GM23338 (cell line): ENCODE measurements around the gene MAGI1. TPM values are rescaled to one million over a fixed set of nuclear protein-coding genes. Genes with fewer than 3 reads are reported as not detected.
A peak's percentile ranks its signal among the peaks of the same experiment; 100 is the strongest.

ENCODE experiments used
- ATAC-seq: fragments of 200-7000 bp; cut with Tn5 transposase; 3 replicates; pipeline ENCODE4 v1.9.1; 2020
- DNase-seq: peaks from one replicate; pipeline ENCODE4 v3.0.0-alpha.2; 2015; ENCODE audit warnings: low spot score
- H2AFZ ChIP-seq: fragments of 200-600 bp; sonication (generic); 2 replicates; pipeline ENCODE4 v1.8.0; 2016; ENCODE audit warnings: antibody characterized with exemption, mild to moderate bottlenecking, moderate library complexity
- H3F3A ChIP-seq: fragments of 200-600 bp; sonication (generic); replicated peaks from 2 replicates; pipeline ENCODE4 v1.8.0; 2017; ENCODE audit warnings: antibody characterized with exemption, mixed run types, low read depth
- H3K27ac ChIP-seq: fragments of 200-600 bp; sonication (generic); 2 replicates; pipeline ENCODE4 v1.6.1; 2016; ENCODE audit warnings: low read depth
- H3K27me3 ChIP-seq: fragments of 200-600 bp; sonication (generic); 2 replicates; pipeline ENCODE4 v1.8.0; 2016; ENCODE audit warnings: mild to moderate bottlenecking, mixed run types, moderate library complexity; ENCODE audit not compliant: insufficient read depth
- H3K36me3 ChIP-seq: fragments of 200-600 bp; sonication (generic); 2 replicates; pipeline ENCODE4 v1.8.0; 2016; ENCODE audit warnings: mild to moderate bottlenecking; ENCODE audit not compliant: insufficient read depth
- H3K4me1 ChIP-seq: fragments of 200-600 bp; sonication (generic); 2 replicates; pipeline ENCODE4 v1.8.0; 2016; ENCODE audit warnings: mild to moderate bottlenecking, moderate library complexity; ENCODE audit not compliant: insufficient read depth
- H3K4me2 ChIP-seq: fragments of 200-600 bp; sonication (generic); 2 replicates; pipeline ENCODE4 v1.7.1; 2017; ENCODE audit warnings: mixed run types
- H3K4me3 ChIP-seq: fragments of 200-600 bp; sonication (generic); 2 replicates; pipeline ENCODE4 v1.6.1; 2016; ENCODE audit warnings: mixed run types
- H3K79me2 ChIP-seq: fragments of 200-600 bp; sonication (generic); replicated peaks from 2 replicates; pipeline ENCODE4 v1.8.0; 2017; ENCODE audit warnings: mild to moderate bottlenecking; ENCODE audit not compliant: insufficient read depth
- H3K9me2 ChIP-seq: fragments of 200-600 bp; sonication (generic); 2 replicates; pipeline ENCODE4 v1.8.0; 2017; ENCODE audit not compliant: insufficient read depth
- H4K20me1 ChIP-seq: fragments of 200-600 bp; sonication (generic); replicated peaks from 2 replicates; pipeline ENCODE4 v1.8.0; 2017; ENCODE audit warnings: mild to moderate bottlenecking; ENCODE audit not compliant: insufficient read depth
- H3K27ac Mint-ChIP-seq: 2 replicates; pipeline ENCODE4 v1.8.0; 2020; ENCODE audit warnings: inconsistent platforms, mild to moderate bottlenecking, moderate library complexity, mixed read lengths
- H3K27me3 Mint-ChIP-seq: 3 replicates; pipeline ENCODE4 v1.8.0; 2022; ENCODE audit warnings: low read depth, mild to moderate bottlenecking, moderate library complexity, mixed read lengths, inconsistent platforms; ENCODE audit not compliant: insufficient read depth, poor library complexity
- H3K36me3 Mint-ChIP-seq: 3 replicates; pipeline ENCODE4 v1.8.0; 2021; ENCODE audit warnings: low read depth, mild to moderate bottlenecking, inconsistent platforms, moderate library complexity, mixed read lengths
- H3K4me1 Mint-ChIP-seq: 3 replicates; pipeline ENCODE4 v1.8.0; 2020; ENCODE audit warnings: mild to moderate bottlenecking, inconsistent platforms, mixed read lengths
- H3K4me3 Mint-ChIP-seq: 3 replicates; pipeline ENCODE4 v1.8.0; 2021; ENCODE audit warnings: moderate library complexity, mild to moderate bottlenecking, inconsistent platforms, mixed read lengths
- H3K9me3 Mint-ChIP-seq: 3 replicates; pipeline ENCODE4 v1.8.0; 2020; ENCODE audit warnings: moderate library complexity, mild to moderate bottlenecking, inconsistent platforms, mixed read lengths
- CREB1 ChIP-seq: fragments of 250-450 bp; sonication (Bioruptor Pico); IDR thresholded peaks from 2 replicates; pipeline ENCODE4 v1.5.0; 2020; ENCODE audit warnings: low read depth, mild to moderate bottlenecking, moderate library complexity
- EZH2 ChIP-seq: fragments of 200-600 bp; sonication (generic); IDR thresholded peaks from one replicate; pipeline ENCODE4 v1.8.0; 2017; ENCODE audit warnings: antibody characterized with exemption, mild to moderate bottlenecking, low read depth; ENCODE audit not compliant: unreplicated experiment
- EZH2phosphoT487 ChIP-seq: fragments of 200-600 bp; sonication (generic); IDR thresholded peaks from one replicate; pipeline ENCODE4 v1.8.1; 2018; ENCODE audit warnings: antibody characterized with exemption; ENCODE audit not compliant: unreplicated experiment
- JUNB ChIP-seq: IDR thresholded peaks from one replicate; pipeline ENCODE4 v1.6.1; 2016; ENCODE audit warnings: antibody characterized with exemption; ENCODE audit not compliant: unreplicated experiment
- NANOG ChIP-seq: IDR thresholded peaks from 2 replicates; pipeline ENCODE4 v1.6.1; 2016; ENCODE audit warnings: antibody characterized with exemption, borderline replicate concordance
- POLR2AphosphoS5 ChIP-seq: IDR thresholded peaks from 2 replicates; pipeline ENCODE4 v1.6.1; 2016; ENCODE audit warnings: antibody characterized with exemption, low read depth
- REST ChIP-seq: IDR thresholded peaks from one replicate; pipeline ENCODE4 v1.6.1; 2018; ENCODE audit warnings: antibody characterized with exemption; ENCODE audit not compliant: unreplicated experiment
- STAT1 ChIP-seq: IDR thresholded peaks from one replicate; pipeline ENCODE4 v1.6.1; 2016; ENCODE audit warnings: antibody characterized with exemption; ENCODE audit not compliant: unreplicated experiment
- ZNF114 ChIP-seq: fragments of 250-450 bp; sonication (Bioruptor Pico); IDR thresholded peaks from 2 replicates; pipeline ENCODE4 v1.5.0; 2020; ENCODE audit warnings: mild to moderate bottlenecking, moderate library complexity
- ZNF331 ChIP-seq: fragments of 250-450 bp; sonication (Bioruptor Pico); IDR thresholded peaks from 2 replicates; pipeline ENCODE4 v1.5.0; 2020; ENCODE audit warnings: low read depth, mild to moderate bottlenecking, moderate library complexity
- polyA plus RNA-seq: library from polyadenylated mRNA; unstranded; fragments of >200 nt; fragmentation: Nextera tagmentation; extraction: Ambion mirVana; gene quantifications from 2 replicates; pipeline ENCODE4 v1.2.1, GENCODE V29; 2016
- total RNA-seq: library from RNA; depleted of rRNA; stranded (reverse); fragments of >200 nt; shearing (Covaris generic); gene quantifications from 2 replicates; pipeline ENCODE4 v1.2.3, GENCODE V29; 2014
- TF ChIP-seq, protein P1 (sequence below): fragments of 250-450 bp; sonication (Bioruptor Pico); IDR thresholded peaks from 2 replicates; pipeline ENCODE4 v1.5.0; 2020; ENCODE audit warnings: mild to moderate bottlenecking, moderate library complexity
- TF ChIP-seq, protein P2 (sequence below), 2 experiments: fragments of 200-600 bp in 1 of 2; sonication (generic) in 1 of 2; conservative IDR thresholded peaks; 2 replicates each; pipeline versions ENCODE4 v1.5.1 to v1.6.1; 2016 to 2017; ENCODE audit warnings: antibody characterized with exemption in 2 of 2, low read depth in 2 of 2, mild to moderate bottlenecking in 2 of 2, moderate library complexity in 1 of 2

Gene MAGI1
- total and polyA plus RNA-seq, 2 experiments from 2014 or later, result 27.4 to 71.2 TPM

GRCh38 chr3:65444447-65444815 is 594.3 kb downstream of the MAGI1 start:
- Mint-ChIP-seq H3K9me3 (no peaks in the 10 kb centered on the region), H3K36me3 (peaks cover 2% of the 10 kb centered on the region; the same call in 1 of the 3 replicates), H3K4me3 (no peak overlapping the region), H3K27me3 (no peaks in the 10 kb centered on the region), H3K4me1 (peaks cover 21% of the 10 kb centered on the region), H3K27ac (no peak overlapping the region)
- Histone ChIP-seq H3K27ac (no peak overlapping the region), H4K20me1 (no peaks in the 10 kb centered on the region), H3K27me3 (no peaks in the 10 kb centered on the region), H3K4me2 (peak overlapping the region; percentile 41; the same call in 1 of the 2 replicates), H3F3A (0 out of 2 replicates have a peak, but pooled peaks cover 3% of the 10 kb centered on the region), H2AFZ (no peak overlapping the region), H3K4me3 (no peak overlapping the region), H3K4me1 (peaks cover 17% of the 10 kb centered on the region; the same call in 1 of the 2 replicates), H3K36me3 (no peaks in the 10 kb centered on the region), H3K79me2 (no peaks in the 10 kb centered on the region), H3K9me2 (no peaks in the 10 kb centered on the region)
- TF ChIP-seq STAT1, result no peak
- no peak for TF ChIP-seq EZH2phosphoT487
- TF ChIP-seq EZH2, result no peak
- TF ChIP-seq, protein P1, sequence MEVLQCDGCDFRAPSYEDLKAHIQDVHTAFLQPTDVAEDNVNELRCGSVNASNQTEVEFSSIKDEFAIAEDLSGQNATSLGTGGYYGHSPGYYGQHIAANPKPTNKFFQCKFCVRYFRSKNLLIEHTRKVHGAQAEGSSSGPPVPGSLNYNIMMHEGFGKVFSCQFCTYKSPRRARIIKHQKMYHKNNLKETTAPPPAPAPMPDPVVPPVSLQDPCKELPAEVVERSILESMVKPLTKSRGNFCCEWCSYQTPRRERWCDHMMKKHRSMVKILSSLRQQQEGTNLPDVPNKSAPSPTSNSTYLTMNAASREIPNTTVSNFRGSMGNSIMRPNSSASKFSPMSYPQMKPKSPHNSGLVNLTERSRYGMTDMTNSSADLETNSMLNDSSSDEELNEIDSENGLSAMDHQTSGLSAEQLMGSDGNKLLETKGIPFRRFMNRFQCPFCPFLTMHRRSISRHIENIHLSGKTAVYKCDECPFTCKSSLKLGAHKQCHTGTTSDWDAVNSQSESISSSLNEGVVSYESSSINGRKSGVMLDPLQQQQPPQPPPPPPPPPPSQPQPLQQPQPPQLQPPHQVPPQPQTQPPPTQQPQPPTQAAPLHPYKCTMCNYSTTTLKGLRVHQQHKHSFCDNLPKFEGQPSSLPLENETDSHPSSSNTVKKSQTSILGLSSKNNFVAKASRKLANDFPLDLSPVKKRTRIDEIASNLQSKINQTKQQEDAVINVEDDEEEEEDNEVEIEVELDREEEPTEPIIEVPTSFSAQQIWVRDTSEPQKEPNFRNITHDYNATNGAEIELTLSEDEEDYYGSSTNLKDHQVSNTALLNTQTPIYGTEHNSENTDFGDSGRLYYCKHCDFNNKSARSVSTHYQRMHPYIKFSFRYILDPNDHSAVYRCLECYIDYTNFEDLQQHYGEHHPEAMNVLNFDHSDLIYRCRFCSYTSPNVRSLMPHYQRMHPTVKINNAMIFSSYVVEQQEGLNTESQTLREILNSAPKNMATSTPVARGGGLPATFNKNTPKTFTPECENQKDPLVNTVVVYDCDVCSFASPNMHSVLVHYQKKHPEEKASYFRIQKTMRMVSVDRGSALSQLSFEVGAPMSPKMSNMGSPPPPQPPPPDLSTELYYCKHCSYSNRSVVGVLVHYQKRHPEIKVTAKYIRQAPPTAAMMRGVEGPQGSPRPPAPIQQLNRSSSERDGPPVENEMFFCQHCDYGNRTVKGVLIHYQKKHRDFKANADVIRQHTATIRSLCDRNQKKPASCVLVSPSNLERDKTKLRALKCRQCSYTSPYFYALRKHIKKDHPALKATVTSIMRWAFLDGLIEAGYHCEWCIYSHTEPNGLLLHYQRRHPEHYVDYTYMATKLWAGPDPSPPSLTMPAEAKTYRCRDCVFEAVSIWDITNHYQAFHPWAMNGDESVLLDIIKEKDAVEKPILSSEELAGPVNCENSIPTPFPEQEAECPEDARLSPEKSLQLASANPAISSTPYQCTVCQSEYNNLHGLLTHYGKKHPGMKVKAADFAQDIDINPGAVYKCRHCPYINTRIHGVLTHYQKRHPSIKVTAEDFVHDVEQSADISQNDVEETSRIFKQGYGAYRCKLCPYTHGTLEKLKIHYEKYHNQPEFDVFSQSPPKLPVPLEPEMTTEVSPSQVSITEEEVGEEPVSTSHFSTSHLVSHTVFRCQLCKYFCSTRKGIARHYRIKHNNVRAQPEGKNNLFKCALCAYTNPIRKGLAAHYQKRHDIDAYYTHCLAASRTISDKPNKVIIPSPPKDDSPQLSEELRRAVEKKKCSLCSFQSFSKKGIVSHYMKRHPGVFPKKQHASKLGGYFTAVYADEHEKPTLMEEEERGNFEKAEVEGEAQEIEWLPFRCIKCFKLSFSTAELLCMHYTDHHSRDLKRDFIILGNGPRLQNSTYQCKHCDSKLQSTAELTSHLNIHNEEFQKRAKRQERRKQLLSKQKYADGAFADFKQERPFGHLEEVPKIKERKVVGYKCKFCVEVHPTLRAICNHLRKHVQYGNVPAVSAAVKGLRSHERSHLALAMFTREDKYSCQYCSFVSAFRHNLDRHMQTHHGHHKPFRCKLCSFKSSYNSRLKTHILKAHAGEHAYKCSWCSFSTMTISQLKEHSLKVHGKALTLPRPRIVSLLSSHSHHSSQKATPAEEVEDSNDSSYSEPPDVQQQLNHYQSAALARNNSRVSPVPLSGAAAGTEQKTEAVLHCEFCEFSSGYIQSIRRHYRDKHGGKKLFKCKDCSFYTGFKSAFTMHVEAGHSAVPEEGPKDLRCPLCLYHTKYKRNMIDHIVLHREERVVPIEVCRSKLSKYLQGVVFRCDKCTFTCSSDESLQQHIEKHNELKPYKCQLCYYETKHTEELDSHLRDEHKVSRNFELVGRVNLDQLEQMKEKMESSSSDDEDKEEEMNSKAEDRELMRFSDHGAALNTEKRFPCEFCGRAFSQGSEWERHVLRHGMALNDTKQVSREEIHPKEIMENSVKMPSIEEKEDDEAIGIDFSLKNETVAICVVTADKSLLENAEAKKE (CRISPR knock-in tag), result no peak
- TF ChIP-seq JUNB, result no peak
- TF ChIP-seq, protein P2, sequence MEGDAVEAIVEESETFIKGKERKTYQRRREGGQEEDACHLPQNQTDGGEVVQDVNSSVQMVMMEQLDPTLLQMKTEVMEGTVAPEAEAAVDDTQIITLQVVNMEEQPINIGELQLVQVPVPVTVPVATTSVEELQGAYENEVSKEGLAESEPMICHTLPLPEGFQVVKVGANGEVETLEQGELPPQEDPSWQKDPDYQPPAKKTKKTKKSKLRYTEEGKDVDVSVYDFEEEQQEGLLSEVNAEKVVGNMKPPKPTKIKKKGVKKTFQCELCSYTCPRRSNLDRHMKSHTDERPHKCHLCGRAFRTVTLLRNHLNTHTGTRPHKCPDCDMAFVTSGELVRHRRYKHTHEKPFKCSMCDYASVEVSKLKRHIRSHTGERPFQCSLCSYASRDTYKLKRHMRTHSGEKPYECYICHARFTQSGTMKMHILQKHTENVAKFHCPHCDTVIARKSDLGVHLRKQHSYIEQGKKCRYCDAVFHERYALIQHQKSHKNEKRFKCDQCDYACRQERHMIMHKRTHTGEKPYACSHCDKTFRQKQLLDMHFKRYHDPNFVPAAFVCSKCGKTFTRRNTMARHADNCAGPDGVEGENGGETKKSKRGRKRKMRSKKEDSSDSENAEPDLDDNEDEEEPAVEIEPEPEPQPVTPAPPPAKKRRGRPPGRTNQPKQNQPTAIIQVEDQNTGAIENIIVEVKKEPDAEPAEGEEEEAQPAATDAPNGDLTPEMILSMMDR (conservative IDR thresholded peaks at IDR 0.05; ENCODE audit: low read depth in 2 of 2), result no peak
- TF ChIP-seq NANOG, result no peak
- no peak for TF ChIP-seq REST
- TF ChIP-seq ZNF114 (CRISPR knock-in tag), result no peak
- no peak for TF ChIP-seq ZNF331
- TF ChIP-seq POLR2AphosphoS5, result no peak
- no peak for TF ChIP-seq CREB1 (CRISPR knock-in tag)
- no peak for ATAC-seq
- DNase-seq, result no peak
